Measurements from ENCODE around the gene PSAT1. TPM values are rescaled to one million over a fixed set of nuclear protein-coding genes. Genes with fewer than 3 reads are reported as not detected.

PSAT1 gene
- polyA plus RNA-seq, 1 donor (not counting 4 experiments of a cell fraction or from before 2014, with no cell fraction given) = 88.9 TPM

DNA sequence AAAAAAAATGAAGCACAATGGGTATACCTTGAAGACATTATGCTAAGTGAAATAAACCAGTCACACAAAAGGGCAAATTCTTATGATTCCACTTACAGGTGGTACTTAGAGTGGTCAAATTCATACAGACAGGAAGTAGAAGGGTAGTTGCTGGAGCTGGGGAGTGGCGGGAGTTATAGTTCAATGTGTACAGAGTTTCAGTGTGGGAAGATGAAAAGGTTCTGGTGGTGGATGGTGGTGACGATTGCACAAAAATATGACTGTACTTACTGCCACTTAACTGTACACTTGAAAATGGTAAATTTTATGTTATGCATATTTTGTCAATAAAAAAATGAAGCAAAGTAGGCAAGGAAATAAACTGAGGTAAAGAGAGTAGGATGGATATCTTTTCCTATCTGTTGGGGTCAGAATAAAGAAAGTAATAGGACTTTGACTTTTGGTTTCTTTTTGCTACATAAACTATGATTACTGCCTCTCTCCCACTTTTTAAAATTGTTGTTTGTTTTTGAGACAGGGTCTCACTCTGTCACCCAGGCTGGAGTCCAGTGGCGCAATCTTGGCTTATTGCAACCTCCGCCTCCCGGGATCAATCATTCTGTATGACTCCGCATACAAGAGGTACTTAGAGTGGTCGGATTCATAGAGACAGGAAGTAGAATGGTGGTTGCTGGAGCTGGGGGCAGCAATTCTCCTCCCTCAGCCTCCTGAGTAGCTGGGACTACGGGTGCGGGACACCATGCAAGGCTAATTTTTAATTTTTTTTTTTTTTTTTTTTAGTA is 4.0 kb upstream of the PSAT1 start:
- Histone ChIP-seq H3K9me3 (ENCODE audit: control insufficient read depth, low read depth, low read length) (no peaks in the 10 kb centered on the region), H3K9me1 (ENCODE audit: control insufficient read depth, extremely low read depth, insufficient read depth, low read length) (no peaks in the 10 kb centered on the region), H2AFZ (ENCODE audit: control insufficient read depth, low read length) (no peak overlapping the region), H3K4me3 (ENCODE audit: control insufficient read depth in 2 of 3, extremely low read depth in 1 of 3, insufficient read depth in 2 of 3, low read depth in 1 of 3, low read length in 3 of 3) (no peak overlapping the region), H3K36me3 (ENCODE audit: control insufficient read depth in 2 of 2, extremely low read depth in 1 of 2, insufficient read depth in 2 of 2, low read length in 2 of 2) (no peaks in the 10 kb centered on the region), H3K79me2 (ENCODE audit: control insufficient read depth, insufficient read depth, low read length) (peaks cover 4% of the 10 kb centered on the region), H4K20me1 (ENCODE audit: control insufficient read depth, extremely low read depth, insufficient read depth, low read length) (no peaks in the 10 kb centered on the region), H3K4me2 (ENCODE audit: control insufficient read depth, extremely low read depth, insufficient read depth, low read depth, low read length) (no peak overlapping the region), H3K9ac (ENCODE audit: control insufficient read depth, extremely low read depth, insufficient read depth, low read length) (no peak overlapping the region), H3K27me3 (ENCODE audit: control insufficient read depth, extremely low read depth, insufficient read depth, low read length) (no peaks in the 10 kb centered on the region), H3K4me1 (ENCODE audit: control insufficient read depth, extremely low read depth, insufficient read depth, low read length) (peaks cover 43% of the 10 kb centered on the region), H3K27ac (ENCODE audit: control insufficient read depth, insufficient read depth, low read length) (no peak overlapping the region)
- DNase-seq (ENCODE audit: low read depth, low spot score) (no peak), FAIRE-seq (no peak)
- TF ChIP-seq, protein P1, sequence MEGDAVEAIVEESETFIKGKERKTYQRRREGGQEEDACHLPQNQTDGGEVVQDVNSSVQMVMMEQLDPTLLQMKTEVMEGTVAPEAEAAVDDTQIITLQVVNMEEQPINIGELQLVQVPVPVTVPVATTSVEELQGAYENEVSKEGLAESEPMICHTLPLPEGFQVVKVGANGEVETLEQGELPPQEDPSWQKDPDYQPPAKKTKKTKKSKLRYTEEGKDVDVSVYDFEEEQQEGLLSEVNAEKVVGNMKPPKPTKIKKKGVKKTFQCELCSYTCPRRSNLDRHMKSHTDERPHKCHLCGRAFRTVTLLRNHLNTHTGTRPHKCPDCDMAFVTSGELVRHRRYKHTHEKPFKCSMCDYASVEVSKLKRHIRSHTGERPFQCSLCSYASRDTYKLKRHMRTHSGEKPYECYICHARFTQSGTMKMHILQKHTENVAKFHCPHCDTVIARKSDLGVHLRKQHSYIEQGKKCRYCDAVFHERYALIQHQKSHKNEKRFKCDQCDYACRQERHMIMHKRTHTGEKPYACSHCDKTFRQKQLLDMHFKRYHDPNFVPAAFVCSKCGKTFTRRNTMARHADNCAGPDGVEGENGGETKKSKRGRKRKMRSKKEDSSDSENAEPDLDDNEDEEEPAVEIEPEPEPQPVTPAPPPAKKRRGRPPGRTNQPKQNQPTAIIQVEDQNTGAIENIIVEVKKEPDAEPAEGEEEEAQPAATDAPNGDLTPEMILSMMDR (optimal IDR thresholded peaks at IDR 0.05 in 1 of 3, IDR thresholded peaks at IDR 0.05 in 1 of 3, conservative IDR thresholded peaks at IDR 0.05 in 1 of 3; ENCODE audit: extremely low read depth in 1 of 3, insufficient read depth in 2 of 3, low read length in 3 of 3) = no peak
- no peak for TF ChIP-seq EZH2 (IDR thresholded peaks at IDR 0.05; ENCODE audit: low read length)
- dilution Hi-C loops (cut with MboI; ENCODE audit: extremely low pct_ligation_motif_present, low sequenced_read_pairs) = no loop called here

DNA sequence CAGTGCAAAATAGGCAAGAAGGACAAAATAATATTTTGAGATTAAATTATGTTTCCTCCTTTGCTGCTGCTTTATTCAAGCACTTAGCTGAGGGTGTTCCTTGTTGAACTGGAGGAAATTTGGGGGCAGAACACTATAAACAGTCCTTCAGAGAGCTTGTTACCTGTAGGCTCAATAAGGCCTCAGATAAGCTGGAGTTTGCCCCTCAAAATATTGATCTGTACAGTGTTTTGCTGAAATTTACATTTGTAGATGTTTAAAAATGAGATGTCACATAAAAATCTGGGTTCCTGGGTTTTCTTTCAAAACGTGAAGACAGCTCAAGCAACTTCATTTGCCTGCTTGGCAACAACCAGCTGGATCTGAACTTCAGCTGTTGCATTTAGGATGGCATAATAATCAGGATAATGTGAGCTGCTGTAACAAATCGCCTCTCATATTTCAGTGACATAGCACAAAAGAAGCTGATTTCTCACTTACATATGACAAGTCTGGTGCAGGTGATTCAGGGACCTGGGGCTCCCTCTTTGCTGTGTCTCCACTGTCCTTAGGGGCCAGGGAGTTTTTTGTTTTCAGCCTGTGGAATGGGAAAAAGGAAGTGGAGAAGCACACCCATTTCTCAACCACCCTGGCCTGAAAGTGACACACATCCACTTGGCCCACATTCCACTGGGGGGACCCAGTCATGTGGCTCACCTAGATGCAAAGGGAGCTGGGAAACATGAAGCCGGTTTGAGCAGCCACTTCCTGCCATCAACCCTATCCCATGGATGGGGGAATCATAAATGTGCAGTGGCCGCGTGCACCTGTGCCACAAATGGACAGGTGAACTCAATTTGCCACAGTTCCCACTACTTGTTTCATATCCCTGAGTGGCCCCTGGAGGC is 2.4 kb upstream of the PSAT1 start:
- H3K9ac ChIP-seq (ENCODE audit: control insufficient read depth, extremely low read depth, insufficient read depth, low read length) = no peak overlapping the region
- H3K4me2 ChIP-seq (ENCODE audit: control insufficient read depth, extremely low read depth, insufficient read depth, low read depth, low read length) = no peak overlapping the region
- no peaks in the 10 kb centered on the region for H4K20me1 ChIP-seq (ENCODE audit: control insufficient read depth, extremely low read depth, insufficient read depth, low read length)
- no peak overlapping the region for H3K27ac ChIP-seq (ENCODE audit: control insufficient read depth, insufficient read depth, low read length)
- H3K4me3 ChIP-seq (ENCODE audit: control insufficient read depth in 2 of 3, extremely low read depth in 1 of 3, insufficient read depth in 2 of 3, low read depth in 1 of 3, low read length in 3 of 3) = no peak overlapping the region
- H2AFZ ChIP-seq (ENCODE audit: control insufficient read depth, low read length) = no peak overlapping the region
- peaks cover 13% of the 10 kb centered on the region for H3K79me2 ChIP-seq (ENCODE audit: control insufficient read depth, insufficient read depth, low read length)
- no peaks in the 10 kb centered on the region for H3K9me3 ChIP-seq (ENCODE audit: control insufficient read depth, low read depth, low read length)
- dilution Hi-C loops (cut with MboI; ENCODE audit: extremely low pct_ligation_motif_present, low sequenced_read_pairs) = no loop called here
- no peak for FAIRE-seq
- H3K4me1 ChIP-seq (ENCODE audit: control insufficient read depth, extremely low read depth, insufficient read depth, low read length) = peaks cover 28% of the 10 kb centered on the region
- H3K36me3 ChIP-seq (ENCODE audit: control insufficient read depth in 2 of 2, extremely low read depth in 1 of 2, insufficient read depth in 2 of 2, low read length in 2 of 2) = no peaks in the 10 kb centered on the region
- no peak for DNase-seq (ENCODE audit: low read depth, low spot score)
- TF ChIP-seq, protein P1 (optimal IDR thresholded peaks at IDR 0.05 in 1 of 3, IDR thresholded peaks at IDR 0.05 in 1 of 3, conservative IDR thresholded peaks at IDR 0.05 in 1 of 3; ENCODE audit: extremely low read depth in 1 of 3, insufficient read depth in 2 of 3, low read length in 3 of 3) = no peak
- no peak for TF ChIP-seq EZH2 (IDR thresholded peaks at IDR 0.05; ENCODE audit: low read length)
- no peaks in the 10 kb centered on the region for H3K27me3 ChIP-seq (ENCODE audit: control insufficient read depth, extremely low read depth, insufficient read depth, low read length)
- H3K9me1 ChIP-seq (ENCODE audit: control insufficient read depth, extremely low read depth, insufficient read depth, low read length) = no peaks in the 10 kb centered on the region

Measured in keratinocyte (primary cell).